Measurements from ENCODE around the gene CCDC192.
"Not testable (repeated sequence)": the region's sequence is repeated elsewhere in the genome, so short reads cannot be mapped to it uniquely, and the experiment has no call there.

The CCDC192 gene

DNA sequence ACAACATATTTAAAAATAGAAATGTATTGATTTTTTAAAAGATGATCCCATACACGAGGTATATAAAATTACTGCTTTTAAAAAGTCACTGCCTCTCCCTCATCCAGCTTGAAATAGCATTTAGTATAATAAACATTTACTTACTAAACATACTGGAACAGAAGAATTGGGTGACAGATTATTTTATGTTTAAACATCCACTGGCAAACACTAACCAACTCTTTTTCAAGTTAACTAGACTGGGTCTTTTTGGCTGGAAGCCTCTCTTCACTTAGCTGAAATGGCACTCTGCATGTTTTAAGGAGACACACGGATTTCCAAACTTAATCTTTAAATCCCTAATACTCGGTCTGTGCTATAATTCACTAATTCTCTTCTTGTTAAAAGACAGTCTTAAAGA is 35.3 kb upstream of the CCDC192 start:
- TF ChIP-seq ZFX (IDR thresholded peaks at IDR 0.05; ENCODE audit: borderline replicate concordance) = no peak
- TF ChIP-seq CTCF (IDR thresholded peaks at IDR 0.05) = no peak
- peak overlapping the region; percentile 59 for H3K27ac ChIP-seq

GRCh38 chr5:127671218-127671617 is 32.0 kb upstream of the CCDC192 start:
- H3K27ac ChIP-seq = no peak overlapping the region
- no peak for TF ChIP-seq CTCF (IDR thresholded peaks at IDR 0.05)
- no peak for TF ChIP-seq ZFX (IDR thresholded peaks at IDR 0.05; ENCODE audit: borderline replicate concordance)

- H3K27ac ChIP-seq = no peak overlapping the region
- TF ChIP-seq ZFX (IDR thresholded peaks at IDR 0.05; ENCODE audit: borderline replicate concordance) (no peak), CTCF (IDR thresholded peaks at IDR 0.05) (no peak)
Observed at GRCh38 chr5:127673117-127673800, 29.9 kb upstream of the CCDC192 start.

- not testable (repeated sequence) for H3K27ac ChIP-seq
Observed at GRCh38 chr5:127676951-127677350, 26.2 kb upstream of the CCDC192 start.

GRCh38 chr5:127679691-127680330 is 23.4 kb upstream of the CCDC192 start:
- H3K27ac ChIP-seq = not testable (repeated sequence)

DNA sequence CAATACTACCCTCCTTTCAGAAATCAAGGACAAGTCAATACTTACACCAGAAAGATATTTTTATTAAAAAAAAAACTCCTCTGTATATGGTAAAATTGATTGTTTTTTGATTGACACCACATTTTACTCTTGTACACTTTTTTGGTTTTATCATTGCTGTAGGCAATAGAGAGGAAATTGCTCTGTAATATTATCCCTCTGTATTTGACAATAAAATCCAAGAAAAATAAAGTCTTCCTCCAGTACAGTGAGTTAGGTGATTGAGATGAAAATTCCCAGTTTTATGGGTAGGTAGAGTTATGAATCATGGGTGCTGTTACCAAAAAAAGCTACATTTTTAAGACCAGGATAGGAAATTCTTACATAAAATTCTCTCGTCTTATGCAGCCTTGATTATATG is 22.6 kb upstream of the CCDC192 start:
- H3K27ac ChIP-seq = no peak overlapping the region
- no peak for TF ChIP-seq ZFX (IDR thresholded peaks at IDR 0.05; ENCODE audit: borderline replicate concordance)
- TF ChIP-seq CTCF (IDR thresholded peaks at IDR 0.05) = no peak

DNA sequence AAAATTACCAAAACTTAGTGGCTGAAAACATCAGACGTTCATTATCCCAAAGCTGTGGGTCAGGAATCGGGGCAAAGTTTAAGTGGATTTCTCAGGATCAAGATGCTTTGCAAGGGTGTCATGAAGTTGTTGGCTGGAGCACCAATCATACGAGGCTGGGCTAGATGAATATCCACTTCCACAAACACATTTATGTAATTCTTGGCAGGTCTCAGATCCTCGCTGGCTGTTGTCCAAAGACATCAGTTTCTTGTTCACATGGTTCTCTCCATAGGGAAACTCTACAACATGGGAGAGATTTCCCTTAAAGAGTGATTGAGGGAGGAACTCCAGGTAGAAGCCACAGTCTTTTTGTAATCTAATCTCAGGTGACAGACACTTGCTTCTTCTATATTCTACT is 20.2 kb upstream of the CCDC192 start:
- H3K27ac ChIP-seq = no peak overlapping the region
- no peak for TF ChIP-seq ZFX (IDR thresholded peaks at IDR 0.05; ENCODE audit: borderline replicate concordance)
- TF ChIP-seq CTCF (IDR thresholded peaks at IDR 0.05) = no peak

GRCh38 chr5:127684726-127685467 is 18.3 kb upstream of the CCDC192 start:
- no peak overlapping the region for H3K27ac ChIP-seq
- TF ChIP-seq CTCF (IDR thresholded peaks at IDR 0.05) (no peak), ZFX (IDR thresholded peaks at IDR 0.05; ENCODE audit: borderline replicate concordance) (no peak)
